ENCODE results near the gene XPNPEP2. TPM values are rescaled to one million over a fixed set of nuclear protein-coding genes. Genes with fewer than 3 reads are reported as not detected.
A peak's percentile ranks its signal among the peaks of the same experiment; 100 is the strongest.
"Not testable (repeated sequence)": the region's sequence is repeated elsewhere in the genome, so short reads cannot be mapped to it uniquely, and the experiment has no call there.

Gene XPNPEP2
- total RNA-seq, 2 experiments from 2014 or later, result 0.43 to 0.63 TPM

DNA sequence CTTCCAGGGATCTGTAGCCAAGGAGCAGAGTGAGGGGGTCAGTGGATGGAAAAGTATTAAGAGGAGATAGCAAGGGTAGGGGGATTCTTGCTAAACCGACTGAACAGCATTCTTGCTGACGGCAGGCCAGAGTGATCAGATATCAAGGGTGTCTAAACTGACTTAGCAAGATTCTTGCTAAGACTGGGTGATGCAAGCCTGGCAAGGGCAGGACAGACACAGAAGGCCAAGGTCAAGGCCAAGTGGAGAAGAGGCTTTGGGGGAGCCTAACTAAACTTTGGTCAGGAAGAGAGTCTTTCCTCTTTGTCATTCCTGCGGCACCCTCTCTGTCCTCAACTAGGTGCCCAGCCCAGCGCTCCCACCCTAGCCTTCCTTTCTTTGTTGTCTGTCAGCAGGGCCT lies 799 bp downstream of the XPNPEP2 start:
- intact Hi-C loops (cut with DNase I, micrococcal nuclease), result loop anchor here in 1 of 2 experiments (10.0 kb wide), 1 partner anchor 135 kb away; no protein-coding TSS in a partner anchor
- ATAC-seq (no peak), DNase-seq (no peak)
- no peaks in the 10 kb centered on the region for H3K27me3 Mint-ChIP-seq
- no peaks in the 10 kb centered on the region for H3K9me3 Mint-ChIP-seq (ENCODE audit: low read depth)
- H3K4me3 Mint-ChIP-seq, result no peak overlapping the region
- no peak overlapping the region for H3K27ac Mint-ChIP-seq
- no peaks in the 10 kb centered on the region for H3K36me3 Mint-ChIP-seq (ENCODE audit: low read depth)
- ChIA-PET POLR2A (interaction anchor here (0.7 kb wide), 1 partner anchor 11 kb away, joined by 3 read pairs; no protein-coding TSS in a partner anchor), CTCF (no interaction called here)
- H3K4me1 Mint-ChIP-seq, result peaks cover 32% of the 10 kb centered on the region

DNA sequence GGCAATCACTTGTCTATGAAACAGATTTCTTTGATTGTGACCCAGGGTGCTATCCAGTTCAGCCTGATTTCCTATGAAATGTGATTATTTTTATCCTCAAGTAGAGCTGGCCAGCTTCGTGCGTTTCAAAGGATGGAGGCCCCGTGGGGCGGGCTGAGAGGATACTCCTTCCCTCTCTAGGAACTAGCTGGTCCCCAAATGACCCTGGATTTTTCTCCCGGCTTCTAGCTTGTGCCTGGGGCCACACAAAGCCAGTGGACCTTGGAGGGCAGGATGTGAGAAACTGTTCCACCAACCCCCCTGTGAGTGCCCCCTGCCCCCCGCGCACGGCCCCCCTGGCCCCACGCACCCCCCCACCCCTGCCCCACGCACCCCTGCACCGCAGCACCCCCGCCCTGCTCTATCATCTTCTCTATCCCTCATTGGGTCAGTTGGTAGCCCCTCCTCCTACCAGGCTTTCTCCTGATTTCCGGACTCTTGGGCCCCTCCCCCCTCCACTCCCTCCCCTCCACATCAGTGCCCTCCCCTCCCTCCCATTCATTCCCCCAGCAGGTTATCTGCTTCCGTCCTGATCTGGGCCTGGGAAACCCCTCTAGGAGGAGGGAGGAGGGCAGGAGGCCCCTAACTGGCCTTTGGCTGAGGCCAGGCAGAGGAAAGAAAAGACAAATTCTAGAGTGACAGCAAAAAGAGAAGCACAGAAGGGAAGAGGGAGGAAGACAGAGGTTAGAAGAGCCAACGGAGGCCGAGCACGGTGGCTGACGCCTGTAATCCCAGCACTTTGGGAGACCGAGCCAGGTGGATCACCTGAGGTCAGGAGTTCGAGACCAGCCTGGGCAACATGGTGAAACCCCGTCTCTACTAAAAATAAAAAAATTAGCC lies 3.3 kb downstream of the XPNPEP2 start:
- H3K4me1 Mint-ChIP-seq, result peaks cover 31% of the 10 kb centered on the region
- intact Hi-C loops (cut with DNase I, micrococcal nuclease), result no loop called here
- H3K36me3 Mint-ChIP-seq (ENCODE audit: low read depth), result no peaks in the 10 kb centered on the region
- no peak for ATAC-seq
- no peaks in the 10 kb centered on the region for H3K27me3 Mint-ChIP-seq
- H3K4me3 Mint-ChIP-seq, result no peak overlapping the region
- H3K9me3 Mint-ChIP-seq (ENCODE audit: low read depth), result no peaks in the 10 kb centered on the region
- ChIA-PET POLR2A (no interaction called here), CTCF (interaction anchor here (0.7 to 1.0 kb wide), 2 partner anchors 57 to 84 kb away, joined by 3 to 4 read pairs; no protein-coding TSS in a partner anchor)
- DNase-seq, result no peak
- no peak overlapping the region for H3K27ac Mint-ChIP-seq

DNA sequence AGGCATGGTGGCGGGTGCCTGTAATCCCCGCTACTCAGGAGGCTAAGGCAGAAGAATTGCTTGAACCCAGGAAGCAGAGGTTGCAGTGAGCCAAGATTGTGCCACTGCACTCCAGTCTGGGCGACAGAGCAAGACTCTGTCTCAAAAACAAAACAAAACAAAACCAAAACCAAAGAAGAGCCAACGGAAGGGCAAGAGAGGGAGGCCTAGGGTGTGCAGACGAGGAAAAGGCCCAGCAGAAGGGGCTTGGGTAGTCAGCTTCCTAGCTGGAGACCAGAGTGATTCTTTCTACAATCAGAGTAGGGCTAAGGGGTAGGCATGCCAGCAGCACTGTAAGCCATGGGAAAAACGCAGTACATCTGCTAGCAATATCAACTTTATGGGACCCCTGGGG lies 4.0 kb downstream of the XPNPEP2 start:
- H3K9me3 Mint-ChIP-seq (ENCODE audit: low read depth); intact Hi-C loops (cut with DNase I, micrococcal nuclease); H3K27me3 Mint-ChIP-seq; H3K4me3 Mint-ChIP-seq; DNase-seq; POLR2A ChIA-PET; H3K36me3 Mint-ChIP-seq (ENCODE audit: low read depth): not testable (repeated sequence)
- H3K4me1 Mint-ChIP-seq, result peaks cover 31% of the 10 kb centered on the region
- ATAC-seq, result peak; percentile 32
- peak overlapping the region; percentile 29 for H3K27ac Mint-ChIP-seq
- CTCF ChIA-PET, result interaction anchor here (0.7 kb wide), 2 partner anchors 84 to 1131 kb away, joined by 3 to 4 read pairs; no protein-coding TSS in a partner anchor

DNA sequence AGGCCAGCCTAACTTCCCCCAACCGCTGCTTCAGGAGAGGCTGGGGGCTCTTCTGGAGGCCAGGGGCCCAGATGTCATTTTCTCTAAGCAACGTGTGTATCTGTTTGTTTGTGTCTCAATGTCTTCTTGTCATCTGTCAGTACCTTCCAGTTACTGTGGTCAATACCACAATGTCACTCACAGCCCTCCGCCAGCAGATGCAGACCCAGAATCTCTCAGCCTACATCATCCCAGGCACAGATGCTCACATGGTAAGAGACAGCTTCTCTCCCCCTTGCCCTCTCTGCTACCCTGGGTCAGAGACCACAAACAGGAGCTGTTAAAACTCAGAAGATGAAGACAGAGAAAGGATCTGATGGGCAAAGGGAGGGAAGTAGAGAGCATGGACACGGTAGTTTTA lies 5.0 kb downstream of the XPNPEP2 start:
- Mint-ChIP-seq H3K27ac (no peak overlapping the region), H3K4me1 (peaks cover 25% of the 10 kb centered on the region), H3K4me3 (no peak overlapping the region), H3K9me3 (ENCODE audit: low read depth) (no peaks in the 10 kb centered on the region), H3K36me3 (ENCODE audit: low read depth) (no peaks in the 10 kb centered on the region), H3K27me3 (no peaks in the 10 kb centered on the region)
- ChIA-PET POLR2A (no interaction called here), CTCF (interaction anchor here (0.5 to 1.8 kb wide), 3 partner anchors 10 to 17 kb away, joined by 3 to 4 read pairs (median 3); no protein-coding TSS in a partner anchor)
- intact Hi-C loops (cut with DNase I, micrococcal nuclease), result no loop called here
- ATAC-seq (no peak), DNase-seq (no peak)

DNA sequence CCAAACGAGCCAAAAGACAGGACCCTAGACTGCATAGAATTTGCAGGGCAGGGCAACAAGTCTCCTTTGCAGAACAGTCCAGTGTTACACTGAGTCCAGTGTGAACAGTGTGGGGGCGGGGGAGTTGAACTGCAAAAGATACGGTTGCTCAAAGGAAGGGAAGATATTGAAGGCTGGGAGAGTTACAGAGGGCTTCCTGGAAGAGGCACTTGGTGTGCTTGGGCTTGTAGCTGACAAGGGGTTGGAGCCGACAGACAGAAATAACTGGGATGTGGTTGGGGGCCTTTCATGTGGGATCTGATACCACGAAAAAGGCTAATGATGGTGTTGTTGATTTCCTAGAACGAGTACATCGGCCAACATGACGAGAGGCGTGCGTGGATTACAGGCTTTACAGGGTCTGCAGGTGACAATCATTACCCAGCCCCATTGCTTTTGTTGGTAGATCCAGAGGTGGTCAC lies 6.1 kb downstream of the XPNPEP2 start:
- DNase-seq, result peak; percentile 18
- peaks cover 25% of the 10 kb centered on the region for H3K4me1 Mint-ChIP-seq
- no peaks in the 10 kb centered on the region for H3K9me3 Mint-ChIP-seq (ENCODE audit: low read depth)
- POLR2A ChIA-PET, result no interaction called here
- intact Hi-C loops (cut with DNase I, micrococcal nuclease), result no loop called here
- no peak overlapping the region for H3K27ac Mint-ChIP-seq
- no peak overlapping the region for H3K4me3 Mint-ChIP-seq
- peak; percentile 64 for ATAC-seq
- no peaks in the 10 kb centered on the region for H3K27me3 Mint-ChIP-seq
- H3K36me3 Mint-ChIP-seq (ENCODE audit: low read depth), result no peaks in the 10 kb centered on the region
- CTCF ChIA-PET, result interaction anchor here (0.6 to 1.8 kb wide), 4 partner anchors 9 to 106 kb away, joined by 3 to 4 read pairs (median 3); partner anchors contain the start of gene ZDHHC9

DNA sequence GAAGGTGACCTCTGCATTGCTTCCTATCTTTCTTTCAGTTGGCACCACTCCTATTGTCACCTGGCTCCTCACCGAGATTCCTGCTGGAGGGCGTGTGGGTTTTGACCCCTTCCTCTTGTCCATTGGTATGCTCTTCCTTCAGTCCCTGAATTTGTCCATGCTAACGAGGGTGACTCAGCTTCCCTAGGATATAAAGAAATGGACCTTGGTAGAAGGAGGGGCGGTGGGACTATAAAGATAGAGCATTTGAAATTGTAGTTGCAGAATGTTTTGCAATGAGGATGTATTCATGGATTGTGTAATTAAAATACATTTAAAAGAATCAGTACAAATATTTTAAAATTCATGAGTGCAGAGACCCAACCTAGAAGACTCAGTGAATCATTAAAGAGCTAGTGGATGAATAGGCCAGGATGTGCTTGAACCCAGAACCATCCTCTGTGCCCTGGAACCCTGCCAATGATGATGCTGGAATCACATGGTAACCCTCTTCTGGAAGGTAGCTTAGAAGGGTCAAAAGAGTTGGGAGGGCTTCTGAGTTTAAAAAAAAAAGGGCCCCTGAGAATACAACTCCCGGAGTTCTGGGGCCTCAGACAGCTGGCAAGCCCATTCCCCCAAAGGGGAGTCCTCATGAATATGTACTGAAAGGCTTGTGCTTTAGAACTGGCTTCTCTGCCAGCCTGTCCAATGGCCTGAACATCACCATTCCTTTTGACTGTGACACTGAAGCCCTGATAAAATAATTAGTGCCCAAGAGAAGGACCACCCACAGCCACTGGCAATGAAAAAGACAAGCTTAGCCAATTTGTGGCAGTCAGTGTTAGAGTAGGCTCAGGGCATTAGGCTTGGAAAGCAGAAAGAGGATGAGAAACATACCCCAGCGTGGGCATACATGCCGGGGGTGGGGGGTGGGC lies 8.0 kb downstream of the XPNPEP2 start:
- CTCF ChIA-PET, result interaction anchor here (0.8 kb wide), 1 partner anchor 77 kb away, joined by 3 read pairs; no protein-coding TSS in a partner anchor
- Mint-ChIP-seq H3K27ac (no peak overlapping the region), H3K36me3 (ENCODE audit: low read depth) (no peaks in the 10 kb centered on the region), H3K4me3 (no peak overlapping the region), H3K9me3 (ENCODE audit: low read depth) (no peaks in the 10 kb centered on the region), H3K4me1 (peaks cover 25% of the 10 kb centered on the region), H3K27me3 (no peaks in the 10 kb centered on the region)
- intact Hi-C loops (cut with DNase I, micrococcal nuclease), result no loop called here
- POLR2A ChIA-PET, result interaction anchor here (0.6 kb wide), 1 partner anchor 47 kb away, joined by 5 read pairs; no protein-coding TSS in a partner anchor
- no peak for DNase-seq
- no peak for ATAC-seq

DNA sequence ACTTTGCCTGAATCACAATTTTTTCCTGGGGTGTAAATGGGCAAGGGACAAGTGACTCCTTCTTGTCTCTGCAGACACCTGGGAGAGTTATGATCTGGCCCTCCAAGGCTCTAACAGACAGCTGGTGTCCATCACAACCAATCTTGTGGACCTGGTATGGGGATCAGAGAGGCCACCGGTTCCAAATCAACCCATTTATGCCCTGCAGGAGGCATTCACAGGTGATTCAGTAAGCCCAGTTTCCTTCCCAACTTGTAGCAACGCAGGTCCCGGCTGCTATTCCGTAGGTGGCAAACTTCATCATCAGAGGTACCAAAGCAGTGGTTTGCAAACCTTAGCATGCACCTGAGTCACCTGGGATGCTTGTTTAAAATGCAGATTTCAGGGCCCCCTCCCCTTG lies 8.8 kb downstream of the XPNPEP2 start:
- peaks cover 22% of the 10 kb centered on the region for H3K4me1 Mint-ChIP-seq
- no peaks in the 10 kb centered on the region for H3K27me3 Mint-ChIP-seq
- intact Hi-C loops (cut with DNase I, micrococcal nuclease), result no loop called here
- no peak overlapping the region for H3K27ac Mint-ChIP-seq
- DNase-seq (no peak), ATAC-seq (no peak)
- no peak overlapping the region for H3K4me3 Mint-ChIP-seq
- CTCF ChIA-PET, result no interaction called here
- H3K36me3 Mint-ChIP-seq (ENCODE audit: low read depth), result no peaks in the 10 kb centered on the region
- POLR2A ChIA-PET, result interaction anchor here (0.6 kb wide), 1 partner anchor 47 kb away, joined by 5 read pairs; no protein-coding TSS in a partner anchor
- no peaks in the 10 kb centered on the region for H3K9me3 Mint-ChIP-seq (ENCODE audit: low read depth)

DNA sequence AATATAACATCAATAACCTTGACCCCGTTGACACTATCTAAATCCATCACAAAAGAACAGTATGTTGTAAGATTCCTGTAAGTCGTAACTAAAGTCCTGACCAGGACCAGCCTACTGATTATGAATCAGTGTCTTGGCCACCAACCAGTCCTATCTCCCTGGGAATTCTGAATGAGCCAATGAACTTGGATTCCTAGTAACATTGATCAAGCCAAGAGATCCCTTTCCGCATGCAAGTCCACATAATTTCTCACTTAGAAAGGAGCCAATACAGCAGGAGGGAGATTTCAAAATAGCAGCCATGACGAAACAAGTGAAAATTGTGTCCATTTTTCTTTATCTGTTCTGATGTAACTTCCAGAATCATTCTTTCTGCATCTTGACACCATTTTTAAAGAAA lies 9.5 kb downstream of the XPNPEP2 start:
- Mint-ChIP-seq H3K27ac (no peak overlapping the region), H3K27me3 (no peaks in the 10 kb centered on the region), H3K4me1 (peaks cover 20% of the 10 kb centered on the region), H3K9me3 (ENCODE audit: low read depth) (no peaks in the 10 kb centered on the region), H3K4me3 (no peak overlapping the region), H3K36me3 (ENCODE audit: low read depth) (no peaks in the 10 kb centered on the region)
- ChIA-PET POLR2A (no interaction called here), CTCF (no interaction called here)
- ATAC-seq, result no peak
- intact Hi-C loops (cut with DNase I, micrococcal nuclease), result no loop called here
- no peak for DNase-seq

DNA sequence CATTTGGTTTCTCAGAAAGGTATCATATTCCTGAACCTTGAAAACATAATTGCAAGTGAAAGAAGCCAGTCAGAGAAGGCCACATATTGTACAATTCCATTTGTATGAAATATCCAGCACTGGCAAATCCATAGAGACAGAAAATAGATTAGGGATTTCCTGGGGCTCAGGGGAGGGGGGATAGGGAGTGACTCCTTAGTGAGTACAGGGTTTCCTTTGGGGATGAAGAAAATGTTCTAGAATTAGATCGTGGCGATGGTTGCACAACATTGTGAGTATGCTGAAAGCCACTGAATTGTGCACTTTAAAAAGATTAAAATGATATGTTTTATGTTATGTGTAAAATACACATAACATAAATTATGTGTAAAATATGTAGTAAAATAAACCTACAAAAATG lies 10.3 kb downstream of the XPNPEP2 start:
- Mint-ChIP-seq H3K4me1 (peaks cover 16% of the 10 kb centered on the region), H3K27ac (no peak overlapping the region), H3K4me3 (no peak overlapping the region), H3K27me3 (no peaks in the 10 kb centered on the region), H3K9me3 (ENCODE audit: low read depth) (no peaks in the 10 kb centered on the region), H3K36me3 (ENCODE audit: low read depth) (no peaks in the 10 kb centered on the region)
- no peak for ATAC-seq
- ChIA-PET POLR2A (no interaction called here), CTCF (no interaction called here)
- intact Hi-C loops (cut with DNase I, micrococcal nuclease), result no loop called here
- DNase-seq, result no peak

DNA sequence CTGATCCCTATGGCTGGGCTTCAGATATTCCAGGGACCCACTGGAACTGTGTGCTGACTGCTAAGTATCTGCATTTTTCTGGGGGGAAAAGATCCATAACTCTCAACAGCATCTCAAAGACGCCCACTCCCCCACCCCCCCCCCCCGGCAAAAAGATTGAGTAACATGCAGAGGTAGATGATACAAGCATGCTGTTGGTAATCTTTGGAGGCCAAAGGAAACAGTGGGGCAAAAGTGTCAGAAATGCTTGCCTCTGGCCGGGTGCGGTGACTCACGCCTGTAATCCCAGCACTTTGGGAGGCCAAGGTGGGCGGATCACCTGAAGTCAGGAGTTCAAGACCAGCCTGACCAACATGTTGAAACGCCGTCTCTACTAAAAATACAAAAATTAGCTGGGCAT lies 12.2 kb downstream of the XPNPEP2 start:
- DNase-seq (no peak), ATAC-seq (no peak)
- peaks cover 15% of the 10 kb centered on the region for H3K4me1 Mint-ChIP-seq
- ChIA-PET POLR2A (interaction anchor here (0.6 kb wide), 1 partner anchor 11 kb away, joined by 3 read pairs; no protein-coding TSS in a partner anchor), CTCF (no interaction called here)
- no peaks in the 10 kb centered on the region for H3K27me3 Mint-ChIP-seq
- H3K9me3 Mint-ChIP-seq (ENCODE audit: low read depth), result no peaks in the 10 kb centered on the region
- intact Hi-C loops (cut with DNase I, micrococcal nuclease), result no loop called here
- no peak overlapping the region for H3K27ac Mint-ChIP-seq
- no peaks in the 10 kb centered on the region for H3K36me3 Mint-ChIP-seq (ENCODE audit: low read depth)
- H3K4me3 Mint-ChIP-seq, result no peak overlapping the region

Measured in activated CD4-positive, alpha-beta T cell treated with anti-CD3 and anti-CD28 coated beads for 36 hours (primary cell).